BJ (cell line): ENCODE measurements around the gene DSCAML1. TPM values are rescaled to one million over a fixed set of nuclear protein-coding genes. Genes with fewer than 3 reads are reported as not detected.
A peak's percentile ranks its signal among the peaks of the same experiment; 100 is the strongest.

Experiments used
- CTCF ChIA-PET: fragments of 350-600 bp; formaldehyde crosslinking; extraction: SDS; loops from one replicate; lab custom pipeline; 2021; ENCODE audit warnings: antibody characterized with exemption, inconsistent platforms; lab: Yijun Ruan, JAX
- POLR2A ChIA-PET: fragments of 300-600 bp; sonication (Branson Sonifier 250); formaldehyde crosslinking; extraction: SDS; loops from one replicate; lab custom pipeline; 2021; ENCODE audit warnings: antibody characterized with exemption; lab: Charles Lee
- DNase-seq: peaks from one replicate; pipeline ENCODE4 v3.0.0-alpha.2; 2011; ENCODE audit warnings: low read depth
- H3K27me3 ChIP-seq: 2 replicates; pipeline ENCODE4 v1.6.0; 2011; ENCODE audit warnings: low read length; ENCODE audit not compliant: control insufficient read depth, insufficient read depth
- H3K36me3 ChIP-seq: 2 replicates; pipeline ENCODE4 v1.5.1; 2011; ENCODE audit warnings: low read length; ENCODE audit not compliant: control insufficient read depth, insufficient read depth
- H3K4me3 ChIP-seq: 2 replicates; pipeline ENCODE4 v1.5.1; 2011; ENCODE audit warnings: low read depth, mild to moderate bottlenecking, control low read depth, low read length
- polyA plus RNA-seq: library from polyadenylated mRNA; depleted of rRNA; stranded (reverse); fragments of >200 nt; gene quantifications from 2 replicates; pipeline ENCODE4 v1.2.3, GENCODE V29; 2011
- TF ChIP-seq, protein P1 (sequence below): IDR thresholded peaks from 2 replicates; pipeline ENCODE4 v1.5.1; 2011; ENCODE audit warnings: low read depth, mild to moderate bottlenecking, control low read depth, inconsistent platforms, low read length, moderate library complexity; ENCODE audit not compliant: insufficient read depth

Gene DSCAML1
- polyA plus RNA-seq, 1 experiment, result not detected

DNA sequence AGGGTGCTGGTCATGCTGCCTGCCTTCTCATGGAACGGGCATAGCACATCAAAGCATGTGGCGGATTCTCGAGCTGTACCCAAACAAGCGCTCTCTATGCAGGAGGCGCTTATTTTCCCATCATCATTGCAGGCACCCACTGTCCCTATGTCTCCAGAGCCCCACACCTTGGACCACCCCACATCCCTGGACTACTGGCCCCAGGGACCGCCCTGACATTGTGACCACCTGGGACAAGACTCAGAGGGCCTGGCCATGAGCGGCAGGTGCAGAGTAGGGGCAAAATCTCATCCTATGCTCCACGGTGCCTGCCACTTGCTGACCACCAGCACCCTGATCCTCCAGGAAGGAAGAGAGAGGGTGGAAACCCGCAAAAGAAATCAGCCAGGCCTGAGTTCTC is 170.4 kb downstream of the DSCAML1 start:
- TF ChIP-seq, protein P1, sequence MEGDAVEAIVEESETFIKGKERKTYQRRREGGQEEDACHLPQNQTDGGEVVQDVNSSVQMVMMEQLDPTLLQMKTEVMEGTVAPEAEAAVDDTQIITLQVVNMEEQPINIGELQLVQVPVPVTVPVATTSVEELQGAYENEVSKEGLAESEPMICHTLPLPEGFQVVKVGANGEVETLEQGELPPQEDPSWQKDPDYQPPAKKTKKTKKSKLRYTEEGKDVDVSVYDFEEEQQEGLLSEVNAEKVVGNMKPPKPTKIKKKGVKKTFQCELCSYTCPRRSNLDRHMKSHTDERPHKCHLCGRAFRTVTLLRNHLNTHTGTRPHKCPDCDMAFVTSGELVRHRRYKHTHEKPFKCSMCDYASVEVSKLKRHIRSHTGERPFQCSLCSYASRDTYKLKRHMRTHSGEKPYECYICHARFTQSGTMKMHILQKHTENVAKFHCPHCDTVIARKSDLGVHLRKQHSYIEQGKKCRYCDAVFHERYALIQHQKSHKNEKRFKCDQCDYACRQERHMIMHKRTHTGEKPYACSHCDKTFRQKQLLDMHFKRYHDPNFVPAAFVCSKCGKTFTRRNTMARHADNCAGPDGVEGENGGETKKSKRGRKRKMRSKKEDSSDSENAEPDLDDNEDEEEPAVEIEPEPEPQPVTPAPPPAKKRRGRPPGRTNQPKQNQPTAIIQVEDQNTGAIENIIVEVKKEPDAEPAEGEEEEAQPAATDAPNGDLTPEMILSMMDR, result no peak
- Histone ChIP-seq H3K36me3 (no peaks in the 10 kb centered on the region), H3K4me3 (no peak overlapping the region), H3K27me3 (no peaks in the 10 kb centered on the region)
- DNase-seq, result no peak
- ChIA-PET POLR2A (no interaction called here), CTCF (interaction anchor here (0.7 kb wide), 1 partner anchor 45 kb away, joined by 5 read pairs; no protein-coding TSS in a partner anchor)

DNA sequence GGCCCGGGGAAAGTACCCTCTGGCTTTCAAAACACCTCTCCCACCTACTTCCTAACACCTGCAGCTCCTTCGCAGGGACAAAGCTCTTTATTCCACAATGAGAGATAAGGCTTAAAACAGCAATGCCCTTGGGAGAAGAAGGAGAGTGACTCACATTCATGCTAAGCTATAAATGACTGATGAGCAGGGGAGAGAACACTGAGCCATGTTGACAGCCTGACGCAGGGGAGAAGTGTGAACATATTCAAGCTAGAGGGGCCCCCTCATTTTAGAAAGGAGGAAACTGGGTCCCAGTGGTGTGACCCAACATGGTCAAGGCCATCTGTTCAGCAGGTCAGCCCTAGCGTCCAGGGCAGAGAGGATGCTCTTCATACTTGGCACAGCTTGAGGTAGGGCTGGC is 171.8 kb downstream of the DSCAML1 start:
- no peak for DNase-seq
- Histone ChIP-seq H3K27me3 (no peaks in the 10 kb centered on the region), H3K4me3 (no peak overlapping the region), H3K36me3 (no peaks in the 10 kb centered on the region)
- CTCF ChIA-PET, result interaction anchor here (1.5 kb wide), 1 partner anchor 182 kb away, joined by 5 read pairs; no protein-coding TSS in a partner anchor
- POLR2A ChIA-PET, result no interaction called here
- TF ChIP-seq, protein P1, result no peak

DNA sequence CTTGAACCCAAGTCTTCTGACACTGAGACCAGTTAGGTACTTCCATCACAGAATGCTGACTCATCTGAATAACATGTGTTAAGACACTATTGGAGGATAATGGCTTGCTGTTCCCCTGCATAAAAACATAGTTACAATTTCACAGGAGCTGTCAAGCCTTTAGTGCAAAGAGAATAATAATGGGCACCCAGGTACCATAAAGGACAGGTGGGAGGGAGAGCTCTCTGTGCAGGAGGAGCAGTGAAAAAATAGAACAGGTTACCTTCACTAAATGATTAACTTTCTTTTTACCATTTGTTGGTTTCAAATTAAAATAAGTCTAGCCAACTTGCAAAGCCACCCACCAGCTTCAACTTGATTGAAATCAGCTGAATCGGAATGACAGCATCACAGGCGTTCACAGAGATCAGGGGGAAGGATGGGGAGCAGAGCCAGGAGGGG is 173.2 kb downstream of the DSCAML1 start:
- CTCF ChIA-PET, result interaction anchor here (1.0 to 1.1 kb wide), 2 partner anchors 193 to 198 kb away, joined by 3 read pairs; no protein-coding TSS in a partner anchor
- DNase-seq, result no peak
- TF ChIP-seq, protein P1, result no peak

DNA sequence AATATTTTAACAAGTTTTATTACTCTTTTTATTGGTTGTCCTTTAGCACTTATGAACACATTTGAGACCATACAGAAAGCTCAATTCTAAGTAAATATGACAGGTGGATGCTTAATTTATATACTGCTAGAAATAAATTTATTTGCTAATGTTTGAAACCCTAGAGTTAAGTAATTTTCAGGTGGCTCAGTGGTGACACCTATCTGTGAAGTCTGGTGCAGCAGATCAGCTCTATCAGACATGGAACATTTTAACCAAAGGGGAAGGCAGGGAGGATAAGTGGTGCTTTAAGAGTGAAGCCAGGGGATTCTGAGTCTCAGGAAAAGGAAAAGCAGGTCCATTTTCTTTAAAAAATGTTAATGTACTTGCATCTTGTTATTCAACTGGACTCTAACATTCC is 175.8 kb downstream of the DSCAML1 start:
- Histone ChIP-seq H3K36me3 (no peaks in the 10 kb centered on the region), H3K4me3 (no peak overlapping the region), H3K27me3 (peaks cover 2% of the 10 kb centered on the region; the same call in 1 of the 2 replicates)
- ChIA-PET POLR2A (interaction anchor here (0.7 kb wide), 1 partner anchor 195 kb away, joined by 3 read pairs; no protein-coding TSS in a partner anchor), CTCF (interaction anchor here (1.4 to 5.4 kb wide), 4 partner anchors 9 to 196 kb away, joined by 3 to 22 read pairs (median 5); no protein-coding TSS in a partner anchor)
- TF ChIP-seq, protein P1, result peak; percentile 44
- DNase-seq, result no peak

More for the DNA sequence above, 173.2 kb downstream of the DSCAML1 start:
- POLR2A ChIA-PET, result no interaction called here
- Histone ChIP-seq H3K27me3 (peaks cover under 1% of the 10 kb centered on the region; the same call in 1 of the 2 replicates), H3K36me3 (no peaks in the 10 kb centered on the region), H3K4me3 (no peak overlapping the region)

DNA sequence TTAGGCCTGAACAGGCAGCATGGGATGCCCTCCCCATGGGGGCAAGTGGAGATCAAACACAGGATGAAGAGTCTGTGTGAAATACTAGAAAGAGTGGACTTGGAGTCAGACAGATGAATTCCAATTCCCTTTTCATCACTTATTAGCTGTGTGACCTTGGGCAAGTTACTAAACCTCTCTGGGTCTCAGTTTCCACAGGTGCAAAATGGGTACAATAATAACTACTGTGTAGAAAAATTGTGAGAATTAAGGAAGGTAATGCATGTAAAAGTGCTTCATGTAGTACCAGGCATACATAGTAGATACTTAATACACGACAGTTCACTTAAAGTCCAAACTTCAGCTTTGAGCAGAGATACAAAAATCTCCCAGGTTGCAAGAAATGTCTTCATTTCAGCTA is 176.4 kb downstream of the DSCAML1 start:
- peaks cover 2% of the 10 kb centered on the region; the same call in 1 of the 2 replicates for H3K27me3 ChIP-seq
- POLR2A ChIA-PET, result interaction anchor here (0.7 kb wide), 1 partner anchor 195 kb away, joined by 3 read pairs; no protein-coding TSS in a partner anchor
- TF ChIP-seq, protein P1, result no peak
- CTCF ChIA-PET, result interaction anchor here (1.1 to 5.4 kb wide), 5 partner anchors 9 to 195 kb away, joined by 3 to 22 read pairs (median 4); no protein-coding TSS in a partner anchor
- H3K4me3 ChIP-seq, result no peak overlapping the region
- H3K36me3 ChIP-seq, result no peaks in the 10 kb centered on the region
- DNase-seq, result no peak
